ENCODE data around the gene BRIX1. TPM values are rescaled to one million over a fixed set of nuclear protein-coding genes. Genes with fewer than 3 reads are reported as not detected.

The BRIX1 gene
- total and polyA plus RNA-seq, 2 experiments from 2014 or later = 72.6 to 171 TPM

- Mint-ChIP-seq H3K36me3 (ENCODE audit: low read depth) (peaks cover 21% of the 10 kb centered on the region), H3K9me3 (no peaks in the 10 kb centered on the region), H3K4me3 (peak overlapping the region; percentile 97), H3K27me3 (ENCODE audit: insufficient read depth, low read depth, poor library complexity) (peaks cover 5% of the 10 kb centered on the region), H3K4me1 (peaks cover 20% of the 10 kb centered on the region), H3K27ac (peak overlapping the region; percentile 21)
- H3F3A ChIP-seq (replicated peaks; ENCODE audit: low read depth) = peaks cover 14% of the 10 kb centered on the region; the same call in 1 of the 2 replicates
- peak overlapping the region; percentile 92 for H3K4me2 ChIP-seq
- DNase-seq (ENCODE audit: low spot score) (no peak), ATAC-seq (no peak)
- H3K27ac ChIP-seq (ENCODE audit: low read depth) = no peak overlapping the region
- peaks cover 51% of the 10 kb centered on the region for H3K79me2 ChIP-seq (replicated peaks; ENCODE audit: insufficient read depth)
- H3K36me3 ChIP-seq (ENCODE audit: insufficient read depth) = peaks cover 16% of the 10 kb centered on the region; the same call in 1 of the 2 replicates
- H2AFZ ChIP-seq = no peak overlapping the region
- peaks cover 9% of the 10 kb centered on the region; the same call in 1 of the 2 replicates for H4K20me1 ChIP-seq (replicated peaks; ENCODE audit: insufficient read depth)
- TF ChIP-seq NANOG (IDR thresholded peaks at IDR 0.05; ENCODE audit: borderline replicate concordance) (no peak), ZNF331 (CRISPR knock-in tag; IDR thresholded peaks at IDR 0.05; ENCODE audit: low read depth) (no peak), CREB1 (CRISPR knock-in tag; IDR thresholded peaks at IDR 0.05; ENCODE audit: low read depth) (no peak), EZH2 (IDR thresholded peaks at IDR 0.05; ENCODE audit: low read depth, unreplicated experiment) (no peak), CTCF (conservative IDR thresholded peaks at IDR 0.05; ENCODE audit: low read depth in 2 of 2) (no peak), EZH2phosphoT487 (IDR thresholded peaks at IDR 0.05; ENCODE audit: unreplicated experiment) (no peak), STAT1 (IDR thresholded peaks at IDR 0.05; ENCODE audit: unreplicated experiment) (no peak), ZNF114 (CRISPR knock-in tag; IDR thresholded peaks at IDR 0.05) (no peak), JUNB (IDR thresholded peaks at IDR 0.05; ENCODE audit: unreplicated experiment) (no peak), POLR2AphosphoS5 (IDR thresholded peaks at IDR 0.05; ENCODE audit: low read depth) (no peak)
- TF ChIP-seq, protein P1, sequence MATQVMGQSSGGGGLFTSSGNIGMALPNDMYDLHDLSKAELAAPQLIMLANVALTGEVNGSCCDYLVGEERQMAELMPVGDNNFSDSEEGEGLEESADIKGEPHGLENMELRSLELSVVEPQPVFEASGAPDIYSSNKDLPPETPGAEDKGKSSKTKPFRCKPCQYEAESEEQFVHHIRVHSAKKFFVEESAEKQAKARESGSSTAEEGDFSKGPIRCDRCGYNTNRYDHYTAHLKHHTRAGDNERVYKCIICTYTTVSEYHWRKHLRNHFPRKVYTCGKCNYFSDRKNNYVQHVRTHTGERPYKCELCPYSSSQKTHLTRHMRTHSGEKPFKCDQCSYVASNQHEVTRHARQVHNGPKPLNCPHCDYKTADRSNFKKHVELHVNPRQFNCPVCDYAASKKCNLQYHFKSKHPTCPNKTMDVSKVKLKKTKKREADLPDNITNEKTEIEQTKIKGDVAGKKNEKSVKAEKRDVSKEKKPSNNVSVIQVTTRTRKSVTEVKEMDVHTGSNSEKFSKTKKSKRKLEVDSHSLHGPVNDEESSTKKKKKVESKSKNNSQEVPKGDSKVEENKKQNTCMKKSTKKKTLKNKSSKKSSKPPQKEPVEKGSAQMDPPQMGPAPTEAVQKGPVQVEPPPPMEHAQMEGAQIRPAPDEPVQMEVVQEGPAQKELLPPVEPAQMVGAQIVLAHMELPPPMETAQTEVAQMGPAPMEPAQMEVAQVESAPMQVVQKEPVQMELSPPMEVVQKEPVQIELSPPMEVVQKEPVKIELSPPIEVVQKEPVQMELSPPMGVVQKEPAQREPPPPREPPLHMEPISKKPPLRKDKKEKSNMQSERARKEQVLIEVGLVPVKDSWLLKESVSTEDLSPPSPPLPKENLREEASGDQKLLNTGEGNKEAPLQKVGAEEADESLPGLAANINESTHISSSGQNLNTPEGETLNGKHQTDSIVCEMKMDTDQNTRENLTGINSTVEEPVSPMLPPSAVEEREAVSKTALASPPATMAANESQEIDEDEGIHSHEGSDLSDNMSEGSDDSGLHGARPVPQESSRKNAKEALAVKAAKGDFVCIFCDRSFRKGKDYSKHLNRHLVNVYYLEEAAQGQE (IDR thresholded peaks at IDR 0.05; ENCODE audit: unreplicated experiment) = no peak
- TF ChIP-seq, protein P2, sequence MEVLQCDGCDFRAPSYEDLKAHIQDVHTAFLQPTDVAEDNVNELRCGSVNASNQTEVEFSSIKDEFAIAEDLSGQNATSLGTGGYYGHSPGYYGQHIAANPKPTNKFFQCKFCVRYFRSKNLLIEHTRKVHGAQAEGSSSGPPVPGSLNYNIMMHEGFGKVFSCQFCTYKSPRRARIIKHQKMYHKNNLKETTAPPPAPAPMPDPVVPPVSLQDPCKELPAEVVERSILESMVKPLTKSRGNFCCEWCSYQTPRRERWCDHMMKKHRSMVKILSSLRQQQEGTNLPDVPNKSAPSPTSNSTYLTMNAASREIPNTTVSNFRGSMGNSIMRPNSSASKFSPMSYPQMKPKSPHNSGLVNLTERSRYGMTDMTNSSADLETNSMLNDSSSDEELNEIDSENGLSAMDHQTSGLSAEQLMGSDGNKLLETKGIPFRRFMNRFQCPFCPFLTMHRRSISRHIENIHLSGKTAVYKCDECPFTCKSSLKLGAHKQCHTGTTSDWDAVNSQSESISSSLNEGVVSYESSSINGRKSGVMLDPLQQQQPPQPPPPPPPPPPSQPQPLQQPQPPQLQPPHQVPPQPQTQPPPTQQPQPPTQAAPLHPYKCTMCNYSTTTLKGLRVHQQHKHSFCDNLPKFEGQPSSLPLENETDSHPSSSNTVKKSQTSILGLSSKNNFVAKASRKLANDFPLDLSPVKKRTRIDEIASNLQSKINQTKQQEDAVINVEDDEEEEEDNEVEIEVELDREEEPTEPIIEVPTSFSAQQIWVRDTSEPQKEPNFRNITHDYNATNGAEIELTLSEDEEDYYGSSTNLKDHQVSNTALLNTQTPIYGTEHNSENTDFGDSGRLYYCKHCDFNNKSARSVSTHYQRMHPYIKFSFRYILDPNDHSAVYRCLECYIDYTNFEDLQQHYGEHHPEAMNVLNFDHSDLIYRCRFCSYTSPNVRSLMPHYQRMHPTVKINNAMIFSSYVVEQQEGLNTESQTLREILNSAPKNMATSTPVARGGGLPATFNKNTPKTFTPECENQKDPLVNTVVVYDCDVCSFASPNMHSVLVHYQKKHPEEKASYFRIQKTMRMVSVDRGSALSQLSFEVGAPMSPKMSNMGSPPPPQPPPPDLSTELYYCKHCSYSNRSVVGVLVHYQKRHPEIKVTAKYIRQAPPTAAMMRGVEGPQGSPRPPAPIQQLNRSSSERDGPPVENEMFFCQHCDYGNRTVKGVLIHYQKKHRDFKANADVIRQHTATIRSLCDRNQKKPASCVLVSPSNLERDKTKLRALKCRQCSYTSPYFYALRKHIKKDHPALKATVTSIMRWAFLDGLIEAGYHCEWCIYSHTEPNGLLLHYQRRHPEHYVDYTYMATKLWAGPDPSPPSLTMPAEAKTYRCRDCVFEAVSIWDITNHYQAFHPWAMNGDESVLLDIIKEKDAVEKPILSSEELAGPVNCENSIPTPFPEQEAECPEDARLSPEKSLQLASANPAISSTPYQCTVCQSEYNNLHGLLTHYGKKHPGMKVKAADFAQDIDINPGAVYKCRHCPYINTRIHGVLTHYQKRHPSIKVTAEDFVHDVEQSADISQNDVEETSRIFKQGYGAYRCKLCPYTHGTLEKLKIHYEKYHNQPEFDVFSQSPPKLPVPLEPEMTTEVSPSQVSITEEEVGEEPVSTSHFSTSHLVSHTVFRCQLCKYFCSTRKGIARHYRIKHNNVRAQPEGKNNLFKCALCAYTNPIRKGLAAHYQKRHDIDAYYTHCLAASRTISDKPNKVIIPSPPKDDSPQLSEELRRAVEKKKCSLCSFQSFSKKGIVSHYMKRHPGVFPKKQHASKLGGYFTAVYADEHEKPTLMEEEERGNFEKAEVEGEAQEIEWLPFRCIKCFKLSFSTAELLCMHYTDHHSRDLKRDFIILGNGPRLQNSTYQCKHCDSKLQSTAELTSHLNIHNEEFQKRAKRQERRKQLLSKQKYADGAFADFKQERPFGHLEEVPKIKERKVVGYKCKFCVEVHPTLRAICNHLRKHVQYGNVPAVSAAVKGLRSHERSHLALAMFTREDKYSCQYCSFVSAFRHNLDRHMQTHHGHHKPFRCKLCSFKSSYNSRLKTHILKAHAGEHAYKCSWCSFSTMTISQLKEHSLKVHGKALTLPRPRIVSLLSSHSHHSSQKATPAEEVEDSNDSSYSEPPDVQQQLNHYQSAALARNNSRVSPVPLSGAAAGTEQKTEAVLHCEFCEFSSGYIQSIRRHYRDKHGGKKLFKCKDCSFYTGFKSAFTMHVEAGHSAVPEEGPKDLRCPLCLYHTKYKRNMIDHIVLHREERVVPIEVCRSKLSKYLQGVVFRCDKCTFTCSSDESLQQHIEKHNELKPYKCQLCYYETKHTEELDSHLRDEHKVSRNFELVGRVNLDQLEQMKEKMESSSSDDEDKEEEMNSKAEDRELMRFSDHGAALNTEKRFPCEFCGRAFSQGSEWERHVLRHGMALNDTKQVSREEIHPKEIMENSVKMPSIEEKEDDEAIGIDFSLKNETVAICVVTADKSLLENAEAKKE (CRISPR knock-in tag; IDR thresholded peaks at IDR 0.05) = no peak
- TF ChIP-seq, protein P3, sequence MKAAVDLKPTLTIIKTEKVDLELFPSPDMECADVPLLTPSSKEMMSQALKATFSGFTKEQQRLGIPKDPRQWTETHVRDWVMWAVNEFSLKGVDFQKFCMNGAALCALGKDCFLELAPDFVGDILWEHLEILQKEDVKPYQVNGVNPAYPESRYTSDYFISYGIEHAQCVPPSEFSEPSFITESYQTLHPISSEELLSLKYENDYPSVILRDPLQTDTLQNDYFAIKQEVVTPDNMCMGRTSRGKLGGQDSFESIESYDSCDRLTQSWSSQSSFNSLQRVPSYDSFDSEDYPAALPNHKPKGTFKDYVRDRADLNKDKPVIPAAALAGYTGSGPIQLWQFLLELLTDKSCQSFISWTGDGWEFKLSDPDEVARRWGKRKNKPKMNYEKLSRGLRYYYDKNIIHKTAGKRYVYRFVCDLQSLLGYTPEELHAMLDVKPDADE (IDR thresholded peaks at IDR 0.05) = no peak
- peak overlapping the region; percentile 73 for H3K4me3 ChIP-seq
- no peaks in the 10 kb centered on the region for H3K9me2 ChIP-seq (ENCODE audit: insufficient read depth)
- H3K27me3 ChIP-seq (ENCODE audit: insufficient read depth) = no peaks in the 10 kb centered on the region
- peaks cover 11% of the 10 kb centered on the region; the same call in 1 of the 2 replicates for H3K4me1 ChIP-seq (ENCODE audit: insufficient read depth)
Observed at GRCh38 chr5:34930870-34931269, 15.4 kb downstream of the BRIX1 start.
